Right lobe of liver (tissue), 6 donors: ENCODE measurements around the gene ABCA8. TPM values are rescaled to one million over a fixed set of nuclear protein-coding genes. Genes with fewer than 3 reads are reported as not detected.

ENCODE experiments used
- ATAC-seq, 4 donors: fragments of 200-7000 bp; cut with Tn5 transposase; one replicate each; pipeline ENCODE4 v1.9.1; 2020; ENCODE audit warnings: mild to moderate bottlenecking in 4 of 4, moderate library complexity in 4 of 4
- DNase-seq, 3 donors: peaks; one replicate each; pipeline ENCODE4 v3.0.0-alpha.2; 2020
- H3K27ac ChIP-seq, 3 donors: fragments of 200-600 bp; one replicate each; pipeline ENCODE4 v1.8.0; 2022
- H3K27me3 ChIP-seq, 2 donors: fragments of 200-600 bp; one replicate each; pipeline ENCODE4 v1.8.0; 2022
- H3K36me3 ChIP-seq, 4 donors: fragments of 200-600 bp; sonication (generic) in 1 of 4; one replicate each; pipeline versions ENCODE4 v1.5.1 to v1.8.0; 2017 to 2022; ENCODE audit warnings: control low read depth in 1 of 4
- H3K4me1 ChIP-seq, 4 donors: fragments of 200-600 bp; sonication (generic) in 1 of 4; one replicate each; pipeline versions ENCODE4 v1.5.1 to v1.8.0; 2017 to 2022; ENCODE audit warnings: control low read depth in 1 of 4
- H3K4me3 ChIP-seq, 3 donors: fragments of 200-600 bp; one replicate each; pipeline ENCODE4 v1.8.0; 2022
- H3K9me3 ChIP-seq, 4 donors: fragments of 200-600 bp; sonication (generic) in 1 of 4; one replicate each; pipeline versions ENCODE4 v1.5.1 to v1.8.0; 2017 to 2022; ENCODE audit warnings: control low read depth in 1 of 4
- CTCF ChIP-seq, 4 donors: fragments of 200-600 bp in 3 of 4; fragments of 450-650 bp in 1 of 4; IDR thresholded peaks; one replicate each; pipeline versions ENCODE4 v1.5.1 to v1.8.0; 2016 to 2022; ENCODE audit warnings: antibody characterized with exemption in 4 of 4, mild to moderate bottlenecking in 2 of 4
- POLR2A ChIP-seq: fragments of 450-650 bp; IDR thresholded peaks from one replicate; pipeline ENCODE4 v1.6.1; 2017; ENCODE audit warnings: antibody characterized with exemption, mild to moderate bottlenecking
- WGBS: methylation state at CpG from one replicate; pipeline ENCODE4 v1.1.6; 2018; ENCODE audit warnings: low coverage, low lambda C conversion rate; ENCODE audit not compliant: insufficient coverage; ENCODE audit errors: missing lambda C conversion rate; 5-methylcytosine and 5-hydroxymethylcytosine counted together
- intact Hi-C, 2 donors: fragments of 100-400 bp; cut with DNase I; formaldehyde crosslinking; loops; one replicate each; pipeline versions ENCODE4 v1.11.2 to v1.14.1; 2022
- total RNA-seq, 6 experiments: library from RNA; depleted of rRNA in 2 of 6; stranded (reverse); fragments of >200 nt in 2 of 6; fragmentation: NEBNext Ultra II Directional in 3 of 6; extraction: Animal tissue kit (Norgen Biotek cat#: 25700) in 3 of 6; gene quantifications; one replicate each; pipeline versions ENCODE4 v1.1.0 to v1.2.4, GENCODE V29; 2016 to 2023
- donor health status: DM: no; HTN: yes; CAD: no.
- donor health status: DM: no; HTN: no; CAD: no.
- donor health status: DM: no; HTN: no; CAD: no.
- donor health status: DM: no; HTN: yes; CAD: no.
- donor health status: DM: no; HTN: yes; CAD: no.

Gene ABCA8
- total RNA-seq, 6 experiments from 2014 or later = 21.8 to 44.0 (median 29.9) TPM

- ATAC-seq = no peak
- TF ChIP-seq CTCF (IDR thresholded peaks at IDR 0.05) (no peak), POLR2A (no peak)
- intact Hi-C loops = no loop called here
- no peaks in the 10 kb centered on the region for H3K9me3 ChIP-seq
- H3K27ac ChIP-seq = no peak overlapping the region
- H3K27me3 ChIP-seq = no peaks in the 10 kb centered on the region
- 90% methylated on average over 1 of the region's 1 CpG for WGBS
- H3K36me3 ChIP-seq = no peaks in the 10 kb centered on the region
- DNase-seq = no peak
- H3K4me1 ChIP-seq = peaks cover 0 to 7% (median 0%) of the 10 kb centered on the region in 4 donors
- H3K4me3 ChIP-seq = no peak overlapping the region
Measured at GRCh38 chr17:68863091-68863652, 92.0 kb downstream of the ABCA8 start.

- intact Hi-C loops = no loop called here
- Histone ChIP-seq H3K27me3 (no peaks in the 10 kb centered on the region), H3K27ac (no peak overlapping the region), H3K4me3 (no peak overlapping the region), H3K4me1 (peaks cover 0 to 6% (median 0%) of the 10 kb centered on the region in 4 donors), H3K36me3 (no peaks in the 10 kb centered on the region), H3K9me3 (no peaks in the 10 kb centered on the region)
- DNase-seq (no peak), ATAC-seq (peak in 2 of 4 donors; percentile 22 to 48)
- 44% methylated on average over 1 of the region's 1 CpG for WGBS
- TF ChIP-seq CTCF (IDR thresholded peaks at IDR 0.05) (no peak), POLR2A (no peak)
Measured at GRCh38 chr17:68861602-68862001, 93.6 kb downstream of the ABCA8 start.

DNA sequence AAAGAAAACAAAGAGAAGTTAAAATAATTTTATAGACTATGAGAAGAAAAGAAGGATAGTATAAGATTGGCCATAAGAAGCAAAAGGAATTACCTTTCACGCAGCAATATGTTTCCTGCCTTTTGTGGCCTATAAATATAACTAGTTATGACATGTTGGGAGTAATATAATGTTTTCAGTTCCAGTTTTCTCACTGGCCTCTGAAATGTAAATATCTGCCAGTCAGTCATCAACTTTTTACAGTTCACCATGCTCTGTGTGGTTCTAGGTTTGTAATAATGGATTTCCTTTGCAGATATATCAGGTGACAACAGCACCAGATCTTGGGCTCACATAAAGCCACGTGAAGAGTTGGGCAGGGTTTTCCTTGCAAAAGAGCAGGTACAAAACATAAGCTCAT is 94.3 kb downstream of the ABCA8 start:
- no peak for TF ChIP-seq CTCF (IDR thresholded peaks at IDR 0.05)
- TF ChIP-seq POLR2A = no peak
- intact Hi-C loops = no loop called here
- no peak overlapping the region for H3K4me3 ChIP-seq
- peaks cover 0 to 6% (median 0%) of the 10 kb centered on the region in 4 donors for H3K4me1 ChIP-seq
- H3K9me3 ChIP-seq = no peaks in the 10 kb centered on the region
- ATAC-seq (no peak), DNase-seq (no peak)
- H3K36me3 ChIP-seq = no peaks in the 10 kb centered on the region
- WGBS = 72% methylated on average over 2 of the region's 2 CpGs
- H3K27ac ChIP-seq = no peak overlapping the region
- H3K27me3 ChIP-seq = no peaks in the 10 kb centered on the region

GRCh38 chr17:68854452-68854851 is 100.7 kb downstream of the ABCA8 start:
- intact Hi-C loops = no loop called here
- Histone ChIP-seq H3K27ac (no peak overlapping the region), H3K4me3 (no peak overlapping the region), H3K9me3 (peaks cover 0 to 3% (median 0%) of the 10 kb centered on the region in 4 donors), H3K27me3 (no peaks in the 10 kb centered on the region), H3K4me1 (no peaks in the 10 kb centered on the region), H3K36me3 (no peaks in the 10 kb centered on the region)
- ATAC-seq (no peak), DNase-seq (no peak)
- 91% methylated on average over 1 of the region's 1 CpG for WGBS
- no peak for TF ChIP-seq CTCF (IDR thresholded peaks at IDR 0.05)
- no peak for TF ChIP-seq POLR2A
